K562 (cell line): ENCODE data around the gene SETD7. TPM values are rescaled to one million over a fixed set of nuclear protein-coding genes. Genes with fewer than 3 reads are reported as not detected.

Experiments used
- ATF3 ChIP-seq, 2 experiments: fragments of 450-650 bp in 1 of 2; sonication (generic) in 1 of 2; formaldehyde crosslinking in 1 of 2; IDR thresholded peaks in 1 of 2; conservative IDR thresholded peaks in 1 of 2; 2 replicates each; pipeline versions ENCODE4 v1.6.1 to v1.8.1; 2016 to 2023; ENCODE audit warnings: mild to moderate bottlenecking in 2 of 2, moderate library complexity in 2 of 2, inconsistent platforms in 1 of 2, missing genetic modification reagents in 1 of 2
- CHD2 ChIP-seq: IDR thresholded peaks from 2 replicates; pipeline ENCODE4 v1.6.1; 2011; ENCODE audit warnings: low read depth, low read length
- CREB3L1 ChIP-seq: fragments of 450-650 bp; IDR thresholded peaks from 2 replicates; pipeline ENCODE4 v1.6.1; 2014; ENCODE audit warnings: low read depth, mild to moderate bottlenecking, moderate library complexity, borderline replicate concordance
- CREM ChIP-seq: IDR thresholded peaks from 2 replicates; pipeline ENCODE4 v1.6.1; 2014; ENCODE audit warnings: antibody characterized with exemption, low read depth
- DIDO1 ChIP-seq: fragments of 450-650 bp; IDR thresholded peaks from 2 replicates; pipeline ENCODE4 v1.6.1; 2016; ENCODE audit warnings: low read depth, missing biosample characterization, missing genetic modification characterization
- EGR1 ChIP-seq: fragments of 450-650 bp; conservative IDR thresholded peaks from 2 replicates; pipeline ENCODE4 v1.6.1; 2017; ENCODE audit warnings: mild to moderate bottlenecking
- ETS2 ChIP-seq: IDR thresholded peaks from 2 replicates; pipeline ENCODE4 v1.6.1; 2016; ENCODE audit warnings: borderline replicate concordance, missing genetic modification characterization, mild to moderate bottlenecking, moderate library complexity, missing compliant biosample characterization; ENCODE audit not compliant: poor library complexity, severe bottlenecking
- FOXP4 ChIP-seq: sonication (generic); formaldehyde crosslinking; IDR thresholded peaks from 2 replicates; pipeline ENCODE4 v1.8.0; 2022; ENCODE audit warnings: mild to moderate bottlenecking, missing genetic modification reagents, borderline replicate concordance
- HNRNPLL ChIP-seq: fragments of 200-400 bp; formaldehyde crosslinking; IDR thresholded peaks from 2 replicates; pipeline ENCODE4 v1.6.1; 2017; ENCODE audit warnings: low read length, low read depth, mild to moderate bottlenecking; ENCODE audit not compliant: poor library complexity, severe bottlenecking
- HNRNPUL1 ChIP-seq: fragments of 200-400 bp; formaldehyde crosslinking; IDR thresholded peaks from 2 replicates; pipeline ENCODE4 v1.6.1; 2017; ENCODE audit warnings: low read length
- MYNN ChIP-seq, 2 experiments: sonication (generic); formaldehyde crosslinking in 1 of 2; IDR thresholded peaks; 2 replicates each; pipeline versions ENCODE4 v1.5.0 to v1.6.1; 2016 to 2020; ENCODE audit warnings: antibody characterized with exemption in 1 of 2, missing genetic modification reagents in 1 of 2
- NFIX ChIP-seq: fragments of 250-450 bp; sonication (Bioruptor Pico); IDR thresholded peaks from 2 replicates; pipeline ENCODE4 v1.4.0; 2020; ENCODE audit warnings: low read depth, mild to moderate bottlenecking, moderate library complexity
- NKRF ChIP-seq: fragments of 450-650 bp; IDR thresholded peaks from 2 replicates; pipeline ENCODE4 v1.6.1; 2016; ENCODE audit warnings: borderline replicate concordance
- NONO ChIP-seq, 2 experiments: fragments of 200-400 bp in 1 of 2; fragments of 450-650 bp in 1 of 2; formaldehyde crosslinking in 1 of 2; IDR thresholded peaks; 2 replicates each; pipeline ENCODE4 v1.6.1; 2017; ENCODE audit warnings: low read depth in 2 of 2, mild to moderate bottlenecking in 2 of 2, moderate library complexity in 2 of 2, low read length in 1 of 2
- PHF20 ChIP-seq: fragments of 450-650 bp; IDR thresholded peaks from 2 replicates; pipeline ENCODE4 v1.6.1; 2018; ENCODE audit not compliant: partially characterized antibody
- SREBF2 ChIP-seq: sonication (generic); formaldehyde crosslinking; IDR thresholded peaks from 2 replicates; pipeline ENCODE4 v1.4.0; 2020; ENCODE audit warnings: mild to moderate bottlenecking, missing genetic modification reagents
- TRIM28 ChIP-seq: fragments of 450-650 bp; IDR thresholded peaks from 2 replicates; pipeline ENCODE4 v1.6.1; 2017
- ZNF12 ChIP-seq: sonication (generic); formaldehyde crosslinking; IDR thresholded peaks from 2 replicates; pipeline ENCODE4 v1.4.0; 2020; ENCODE audit warnings: mild to moderate bottlenecking, missing genetic modification reagents
- ZNF174 ChIP-seq: fragments of 250-450 bp; sonication (Bioruptor Pico); IDR thresholded peaks from 2 replicates; pipeline ENCODE4 v1.4.0; 2020; ENCODE audit warnings: mild to moderate bottlenecking
- ZNF232 ChIP-seq: sonication (generic); formaldehyde crosslinking; IDR thresholded peaks from 2 replicates; pipeline ENCODE4 v1.8.0; 2022; ENCODE audit warnings: mild to moderate bottlenecking, missing genetic modification reagents
- polyA plus RNA-seq, 8 experiments: library from polyadenylated mRNA; depleted of rRNA in 4 of 8; stranded (reverse) in 5 of 8; unstranded in 3 of 8; fragments of >200 nt; fragmentation: Nextera tagmentation in 2 of 8; fragmentation: Illumina TruSeq in 1 of 8; extraction: Ambion mirVana in 2 of 8; extraction: Trizol in 1 of 8; gene quantifications; 2 replicates each; pipeline versions ENCODE4 v1.2.1 to v1.2.3, GENCODE V29; 2011 to 2014; ENCODE audit warnings: inconsistent platforms in 1 of 8, missing spikeins in 1 of 8
- total RNA-seq, 7 experiments: library from RNA; depleted of rRNA in 6 of 7; stranded (reverse); fragments of >200 nt in 6 of 7; fragmentation: Illumina TruSeq in 2 of 7; extraction: Trizol in 2 of 7; gene quantifications; 2 replicates each; pipeline versions ENCODE4 v1.2.1 to v1.2.3, GENCODE V29; 2011 to 2021; ENCODE audit warnings: low replicate concordance in 1 of 7

SETD7 gene
- total and polyA plus RNA-seq, 9 of the 15 experiments (the other 6 are each of a cell fraction or from before 2014, with no cell fraction given) = 0.37 to 2.4 (median 1.7) TPM

GRCh38 chr4:139453371-139454110 lies 102.5 kb downstream of the SETD7 start (continued):
- TF ChIP-seq NFIX (CRISPR knock-in tag) = no peak
- peak; percentile 96 for TF ChIP-seq CREB3L1
- no peak for TF ChIP-seq ETS2 (tag)
- peak; percentile 3 to 54; a peak in 3 of 4 replicates for TF ChIP-seq NONO (IDR thresholded peaks at IDR 0.05; ENCODE audit: low read depth in 2 of 2, low read length in 1 of 2)
- TF ChIP-seq HNRNPUL1 = no peak
- 0 out of 2 replicates have a peak, but pooled peaks have one; percentile 37 for TF ChIP-seq FOXP4 (CRISPR knock-in tag)
- no peak; the same call in 1 of the 2 replicates for TF ChIP-seq ATF3 (IDR thresholded peaks at IDR 0.05)
- 0 out of 2 replicates have a peak, but pooled peaks have one; percentile 27 for TF ChIP-seq ATF3 (CRISPR knock-in tag; conservative IDR thresholded peaks at IDR 0.05)
- peak; percentile 31; the same call in 1 of the 2 replicates for TF ChIP-seq CREM
- TF ChIP-seq HNRNPLL = peak; percentile 100
- peak; percentile 99 for TF ChIP-seq CHD2
- TF ChIP-seq DIDO1 (tag) = no peak
- TF ChIP-seq TRIM28 = 0 out of 2 replicates have a peak, but pooled peaks have one; percentile 66
- no peak for TF ChIP-seq ZNF174
- TF ChIP-seq SREBF2 = 0 out of 2 replicates have a peak, but pooled peaks have one; percentile 62
- TF ChIP-seq ZNF232 = no peak; the same call in none of the 2 replicates
- TF ChIP-seq NKRF = peak; percentile 84
- TF ChIP-seq MYNN (IDR thresholded peaks at IDR 0.05) = no peak
- no peak for TF ChIP-seq MYNN (CRISPR knock-in tag; IDR thresholded peaks at IDR 0.05)
- TF ChIP-seq ZNF12 (CRISPR knock-in tag) = peak; percentile 76; the same call in 1 of the 2 replicates
- TF ChIP-seq EGR1 = peak; percentile 94
- peak; percentile 46 for TF ChIP-seq PHF20
